Measurements from ENCODE around the gene BUD31. TPM values are rescaled to one million over a fixed set of nuclear protein-coding genes. Genes with fewer than 3 reads are reported as not detected.

BUD31 gene
- total and polyA plus RNA-seq, 2 of the 8 experiments (the other 6 are each of a cell fraction or from before 2014, with no cell fraction given): 46.7 to 114 TPM

- no peak for TF ChIP-seq EGR1 (IDR thresholded peaks at IDR 0.05; ENCODE audit: borderline replicate concordance, low read depth, low read length)
- TF ChIP-seq MAFK (IDR thresholded peaks at IDR 0.05; ENCODE audit: low read depth, low read length): no peak
- TF ChIP-seq POU5F1 (IDR thresholded peaks at IDR 0.05; ENCODE audit: low read depth, low read length): no peak
- no peak for TF ChIP-seq KDM4A (IDR thresholded peaks at IDR 0.05; ENCODE audit: low read depth, low read length, severe bottlenecking)
- no peak for TF ChIP-seq RBBP5 (IDR thresholded peaks at IDR 0.05; ENCODE audit: borderline replicate concordance, low read depth, low read length)
- no peak for TF ChIP-seq RXRA (IDR thresholded peaks at IDR 0.05; ENCODE audit: insufficient read depth, low read depth, low read length)
These were observed 1.9 kb downstream of the BUD31 start (continued) for GRCh38 chr7:99410635-99411034.
